Mammary epithelial cell (primary cell): ENCODE measurements around the gene GRHL3.

Experiments used
- EZH2 ChIP-seq: IDR thresholded peaks from 2 replicates; pipeline ENCODE4 v1.6.1; 2012; ENCODE audit warnings: low read length, inconsistent platforms, borderline replicate concordance
- TF ChIP-seq, protein P1 (sequence below), 2 donors: IDR thresholded peaks in 1 of 2; conservative IDR thresholded peaks in 1 of 2; 2 replicates each; pipeline ENCODE4 v1.5.1; 2011 to 2012; ENCODE audit warnings: inconsistent platforms in 2 of 2, low read length in 2 of 2, mild to moderate bottlenecking in 2 of 2, control low read depth in 1 of 2, low read depth in 1 of 2; ENCODE audit not compliant: insufficient read depth in 1 of 2; ENCODE audit errors: extremely low read depth in 1 of 2

DNA sequence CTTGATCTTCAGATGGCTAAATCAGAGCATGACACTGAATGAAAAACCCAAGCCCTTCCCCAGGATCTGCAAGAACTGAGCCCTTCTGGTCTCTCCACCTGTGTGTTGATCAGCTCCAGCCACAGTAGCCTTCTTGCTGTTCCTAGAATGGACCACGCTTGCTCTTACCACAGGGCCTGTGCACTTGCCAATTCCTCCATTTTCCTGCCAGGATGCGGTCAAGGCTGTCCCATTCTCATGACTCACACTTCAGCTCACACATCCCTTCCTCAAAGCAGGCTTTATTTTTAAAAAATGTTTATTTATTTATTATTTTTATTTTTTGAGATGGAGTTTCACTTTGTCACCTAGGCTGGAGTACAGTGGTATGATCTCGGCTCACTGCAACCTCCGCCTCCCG is 43.6 kb upstream of the GRHL3 start:
- TF ChIP-seq, protein P1, sequence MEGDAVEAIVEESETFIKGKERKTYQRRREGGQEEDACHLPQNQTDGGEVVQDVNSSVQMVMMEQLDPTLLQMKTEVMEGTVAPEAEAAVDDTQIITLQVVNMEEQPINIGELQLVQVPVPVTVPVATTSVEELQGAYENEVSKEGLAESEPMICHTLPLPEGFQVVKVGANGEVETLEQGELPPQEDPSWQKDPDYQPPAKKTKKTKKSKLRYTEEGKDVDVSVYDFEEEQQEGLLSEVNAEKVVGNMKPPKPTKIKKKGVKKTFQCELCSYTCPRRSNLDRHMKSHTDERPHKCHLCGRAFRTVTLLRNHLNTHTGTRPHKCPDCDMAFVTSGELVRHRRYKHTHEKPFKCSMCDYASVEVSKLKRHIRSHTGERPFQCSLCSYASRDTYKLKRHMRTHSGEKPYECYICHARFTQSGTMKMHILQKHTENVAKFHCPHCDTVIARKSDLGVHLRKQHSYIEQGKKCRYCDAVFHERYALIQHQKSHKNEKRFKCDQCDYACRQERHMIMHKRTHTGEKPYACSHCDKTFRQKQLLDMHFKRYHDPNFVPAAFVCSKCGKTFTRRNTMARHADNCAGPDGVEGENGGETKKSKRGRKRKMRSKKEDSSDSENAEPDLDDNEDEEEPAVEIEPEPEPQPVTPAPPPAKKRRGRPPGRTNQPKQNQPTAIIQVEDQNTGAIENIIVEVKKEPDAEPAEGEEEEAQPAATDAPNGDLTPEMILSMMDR (conservative IDR thresholded peaks at IDR 0.05 in 1 of 2, IDR thresholded peaks at IDR 0.05 in 1 of 2; ENCODE audit: extremely low read depth in 1 of 2, insufficient read depth in 1 of 2, low read depth in 1 of 2, low read length in 2 of 2), result no peak
- no peak for TF ChIP-seq EZH2
